Activated CD4-positive, alpha-beta T cell treated with anti-CD3 and anti-CD28 coated beads for 1 hour (primary cell): ENCODE measurements around the gene SUSD3.
"Not testable (repeated sequence)": the region's sequence is repeated elsewhere in the genome, so short reads cannot be mapped to it uniquely, and the experiment has no call there.

Experiments used
- DNase-seq: peaks from one replicate; pipeline ENCODE4 v3.0.0-alpha.2; 2020

Gene SUSD3

GRCh38 chr9:93058355-93059010 lies at the start of gene SUSD3:
Gene SUSD3 (plus strand): TSS chr9:93058701. CDS start chr9:93058743, 42 bp downstream.
- DNase-seq = peak; percentile 50

- DNase-seq = no peak
Observed at GRCh38 chr9:93009337-93010015, 49.0 kb upstream of the SUSD3 start.

- no peak for DNase-seq
Observed at GRCh38 chr9:93010056-93010455, 48.4 kb upstream of the SUSD3 start.

- no peak for DNase-seq
Observed at GRCh38 chr9:93010704-93011103, 47.8 kb upstream of the SUSD3 start.

GRCh38 chr9:93011114-93011513 lies 47.4 kb upstream of the SUSD3 start:
- no peak for DNase-seq

- DNase-seq = no peak
Observed at GRCh38 chr9:93012963-93013855, 45.3 kb upstream of the SUSD3 start.

- DNase-seq = no peak
Observed at GRCh38 chr9:93013856-93014582, 44.5 kb upstream of the SUSD3 start.

- not testable (repeated sequence) for DNase-seq
Observed at GRCh38 chr9:93015190-93015589, 43.3 kb upstream of the SUSD3 start.

- no peak for DNase-seq
Observed at GRCh38 chr9:93017621-93018020, 40.9 kb upstream of the SUSD3 start.

GRCh38 chr9:93020151-93020550 lies 38.4 kb upstream of the SUSD3 start:
- DNase-seq = no peak

- DNase-seq = no peak
Observed at GRCh38 chr9:93020771-93021670, 37.5 kb upstream of the SUSD3 start.

- no peak for DNase-seq
Observed at GRCh38 chr9:93022066-93022465, 36.4 kb upstream of the SUSD3 start.

GRCh38 chr9:93022721-93023520 lies 35.6 kb upstream of the SUSD3 start:
- no peak for DNase-seq

- no peak for DNase-seq
Observed at GRCh38 chr9:93023521-93023815, 35.0 kb upstream of the SUSD3 start.

- DNase-seq = no peak
Observed at GRCh38 chr9:93024646-93024910, 33.9 kb upstream of the SUSD3 start.

- DNase-seq = no peak
Observed at GRCh38 chr9:93024986-93025630, 33.4 kb upstream of the SUSD3 start.

- no peak for DNase-seq
Observed at GRCh38 chr9:93025736-93026135, 32.8 kb upstream of the SUSD3 start.

- DNase-seq = no peak
Observed at GRCh38 chr9:93026640-93027039, 31.9 kb upstream of the SUSD3 start.

GRCh38 chr9:93027750-93028149 lies 30.8 kb upstream of the SUSD3 start:
- no peak for DNase-seq

GRCh38 chr9:93028448-93029006 lies 30.0 kb upstream of the SUSD3 start:
- peak; percentile 42 for DNase-seq
